ENCODE data around the gene TMEM108.

Gene TMEM108

DNA sequence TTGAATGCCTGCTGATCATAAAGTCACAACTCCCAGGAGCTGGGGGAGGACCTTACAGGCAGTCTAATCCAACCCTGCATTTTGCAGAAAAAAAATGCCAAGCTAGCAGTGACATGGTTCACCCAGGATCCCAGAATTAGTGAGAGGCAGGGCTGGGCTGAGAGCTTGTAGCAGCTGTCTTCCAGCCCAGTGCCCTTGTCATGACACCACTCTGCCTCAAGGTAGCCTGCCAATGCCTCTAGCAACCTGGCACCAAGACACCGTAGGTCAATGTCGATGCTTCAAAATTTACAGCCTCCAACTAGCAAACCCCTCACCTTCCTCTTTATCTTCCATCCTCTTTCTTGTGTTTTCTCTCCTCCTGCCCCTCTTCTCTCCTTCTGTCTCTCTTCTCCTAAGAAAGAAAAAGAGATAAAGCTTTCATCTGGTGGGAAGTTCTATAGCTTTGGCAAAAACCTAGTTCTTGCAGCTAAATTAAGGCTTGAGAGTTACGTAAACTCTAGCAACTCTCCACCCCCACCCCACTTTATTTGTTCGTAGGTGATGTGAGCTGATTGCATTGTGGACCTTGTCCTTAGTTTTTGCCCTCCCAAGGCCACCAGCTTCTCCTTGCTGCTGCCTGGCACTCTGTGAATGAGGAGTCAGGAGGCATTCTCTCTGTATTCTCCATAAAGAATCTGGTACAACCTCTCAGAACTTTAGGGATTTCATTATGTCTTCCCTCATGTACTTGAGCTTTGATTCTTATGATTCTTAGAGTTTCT, 343.3 kb downstream of the TMEM108 start:
- H3K27me3 Mint-ChIP-seq, result no peaks in the 10 kb centered on the region
- no peaks in the 10 kb centered on the region for H3K9me3 Mint-ChIP-seq (ENCODE audit: low read depth)
- H3K4me3 Mint-ChIP-seq, result no peak overlapping the region
- H3K36me3 Mint-ChIP-seq, result peaks cover 2% of the 10 kb centered on the region
- no peaks in the 10 kb centered on the region for H3K4me1 Mint-ChIP-seq (ENCODE audit: low read depth)
- H3K27ac Mint-ChIP-seq, result no peak overlapping the region

GRCh38 chr3:133383175-133383574, 345.0 kb downstream of the TMEM108 start:
- peaks cover 2% of the 10 kb centered on the region for H3K36me3 Mint-ChIP-seq
- H3K9me3 Mint-ChIP-seq (ENCODE audit: low read depth), result no peaks in the 10 kb centered on the region
- H3K27ac Mint-ChIP-seq, result no peak overlapping the region
- no peaks in the 10 kb centered on the region for H3K4me1 Mint-ChIP-seq (ENCODE audit: low read depth)
- H3K4me3 Mint-ChIP-seq, result no peak overlapping the region
- no peaks in the 10 kb centered on the region for H3K27me3 Mint-ChIP-seq

DNA sequence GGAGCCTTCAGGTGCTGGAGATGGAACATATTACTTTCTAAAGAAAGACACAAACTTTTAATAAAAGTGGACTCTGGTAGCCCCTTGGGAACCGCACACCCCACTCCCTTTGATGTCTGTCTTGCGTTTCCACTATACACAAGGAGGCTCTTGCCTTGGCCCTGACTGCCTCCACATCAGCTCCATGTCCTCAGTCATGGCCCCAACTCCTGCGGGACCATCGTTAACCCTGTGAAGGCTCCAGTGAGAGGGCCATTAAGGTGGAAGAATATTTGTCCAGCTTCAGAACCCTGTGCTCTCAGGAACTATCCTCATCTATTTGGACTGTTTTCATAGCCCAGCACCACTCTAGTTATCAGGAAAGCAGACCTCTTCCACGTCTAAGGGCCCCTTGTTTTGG, 345.6 kb downstream of the TMEM108 start:
- Mint-ChIP-seq H3K4me3 (no peak overlapping the region), H3K4me1 (ENCODE audit: low read depth) (no peaks in the 10 kb centered on the region), H3K27me3 (no peaks in the 10 kb centered on the region), H3K9me3 (ENCODE audit: low read depth) (no peaks in the 10 kb centered on the region), H3K27ac (no peak overlapping the region), H3K36me3 (peaks cover 2% of the 10 kb centered on the region)

GRCh38 chr3:133384331-133385027, 346.3 kb downstream of the TMEM108 start:
- H3K27me3 Mint-ChIP-seq, result no peaks in the 10 kb centered on the region
- no peaks in the 10 kb centered on the region for H3K36me3 Mint-ChIP-seq
- no peaks in the 10 kb centered on the region for H3K9me3 Mint-ChIP-seq (ENCODE audit: low read depth)

DNA sequence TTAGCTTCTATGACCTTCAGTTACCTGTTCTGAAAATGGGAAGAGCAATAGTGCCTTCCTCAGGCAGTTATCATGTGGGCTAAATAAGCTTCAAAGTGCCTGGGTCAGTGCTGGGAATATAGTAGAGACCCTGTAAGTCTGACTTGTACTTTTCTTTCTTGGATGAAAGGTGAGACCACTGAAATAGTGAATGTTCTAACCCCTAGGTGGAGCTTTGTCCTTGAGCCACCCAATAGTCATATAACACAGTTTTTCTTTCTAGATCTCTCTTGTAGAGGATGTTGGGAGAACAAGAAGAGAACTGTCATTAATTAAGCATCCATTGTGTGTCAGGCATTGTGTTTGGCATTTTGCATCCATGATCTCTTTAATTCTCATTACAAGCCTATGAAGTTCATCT, 348.7 kb downstream of the TMEM108 start:
- H3K27ac Mint-ChIP-seq, result no peak overlapping the region
- no peak overlapping the region for H3K4me3 Mint-ChIP-seq
- no peaks in the 10 kb centered on the region for H3K36me3 Mint-ChIP-seq
- H3K9me3 Mint-ChIP-seq (ENCODE audit: low read depth), result no peaks in the 10 kb centered on the region
- H3K4me1 Mint-ChIP-seq (ENCODE audit: low read depth), result no peaks in the 10 kb centered on the region
- H3K27me3 Mint-ChIP-seq, result no peaks in the 10 kb centered on the region

More at GRCh38 chr3:133384331-133385027, 346.3 kb downstream of the TMEM108 start:
- Mint-ChIP-seq H3K4me3 (no peak overlapping the region), H3K4me1 (ENCODE audit: low read depth) (no peaks in the 10 kb centered on the region), H3K27ac (no peak overlapping the region)

GRCh38 chr3:133387341-133387740, 349.1 kb downstream of the TMEM108 start:
- no peak overlapping the region for H3K4me3 Mint-ChIP-seq
- no peak overlapping the region for H3K27ac Mint-ChIP-seq
- no peaks in the 10 kb centered on the region for H3K36me3 Mint-ChIP-seq
- H3K27me3 Mint-ChIP-seq, result no peaks in the 10 kb centered on the region
- H3K9me3 Mint-ChIP-seq (ENCODE audit: low read depth), result no peaks in the 10 kb centered on the region
- no peaks in the 10 kb centered on the region for H3K4me1 Mint-ChIP-seq (ENCODE audit: low read depth)

GRCh38 chr3:133388696-133389395, 350.7 kb downstream of the TMEM108 start:
- Mint-ChIP-seq H3K36me3 (no peaks in the 10 kb centered on the region), H3K4me3 (no peak overlapping the region), H3K4me1 (ENCODE audit: low read depth) (peaks cover 2% of the 10 kb centered on the region), H3K27ac (no peak overlapping the region), H3K27me3 (no peaks in the 10 kb centered on the region), H3K9me3 (ENCODE audit: low read depth) (no peaks in the 10 kb centered on the region)

DNA sequence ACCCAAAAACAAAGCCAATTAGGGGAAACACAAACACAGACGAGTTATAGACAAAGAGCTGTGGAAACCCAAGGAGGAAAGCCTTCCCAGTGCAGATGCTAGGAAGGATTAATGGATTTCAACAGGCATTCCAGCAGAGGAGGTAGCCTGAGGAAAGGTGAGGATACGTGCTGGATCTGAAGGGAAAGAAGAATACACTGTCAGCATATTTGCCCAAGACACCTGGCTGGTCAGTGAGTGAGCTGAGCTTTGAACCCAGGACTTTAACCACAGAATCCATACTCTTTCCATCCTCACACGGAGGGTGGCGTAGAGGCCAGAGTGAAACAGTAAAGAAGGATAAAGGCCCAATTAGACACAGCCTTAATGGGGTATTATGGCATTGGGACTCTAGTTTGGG, 352.5 kb downstream of the TMEM108 start:
- H3K4me3 Mint-ChIP-seq, result no peak overlapping the region
- H3K4me1 Mint-ChIP-seq (ENCODE audit: low read depth), result peaks cover 5% of the 10 kb centered on the region
- H3K36me3 Mint-ChIP-seq, result no peaks in the 10 kb centered on the region
- H3K27ac Mint-ChIP-seq, result no peak overlapping the region
- H3K9me3 Mint-ChIP-seq (ENCODE audit: low read depth), result no peaks in the 10 kb centered on the region
- no peaks in the 10 kb centered on the region for H3K27me3 Mint-ChIP-seq

DNA sequence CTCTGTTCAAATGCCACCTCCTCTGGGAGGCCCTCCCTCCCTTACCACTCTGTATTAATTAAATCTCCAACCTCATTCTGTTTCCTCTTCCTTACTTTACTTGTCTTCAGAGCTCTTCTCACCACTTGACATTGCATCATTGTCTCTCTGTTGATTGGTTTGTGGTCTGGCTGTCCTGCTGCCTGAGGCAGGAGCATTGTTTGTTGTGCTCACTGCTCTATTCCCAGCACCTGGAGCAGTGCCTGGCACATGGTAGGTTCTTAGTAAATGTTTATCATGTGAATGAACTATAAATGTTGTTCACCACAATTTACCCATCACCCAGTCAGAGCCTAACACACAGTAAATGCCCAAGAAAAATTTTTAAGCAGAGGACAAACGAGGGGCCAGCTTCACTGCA, 355.0 kb downstream of the TMEM108 start:
- Mint-ChIP-seq H3K4me1 (ENCODE audit: low read depth) (peaks cover 6% of the 10 kb centered on the region), H3K36me3 (no peaks in the 10 kb centered on the region), H3K4me3 (no peak overlapping the region), H3K9me3 (ENCODE audit: low read depth) (no peaks in the 10 kb centered on the region), H3K27ac (no peak overlapping the region), H3K27me3 (no peaks in the 10 kb centered on the region)

GRCh38 chr3:133393691-133394474, 355.7 kb downstream of the TMEM108 start:
- no peak overlapping the region for H3K27ac Mint-ChIP-seq
- H3K36me3 Mint-ChIP-seq, result no peaks in the 10 kb centered on the region
- peaks cover 6% of the 10 kb centered on the region for H3K4me1 Mint-ChIP-seq (ENCODE audit: low read depth)
- H3K4me3 Mint-ChIP-seq, result no peak overlapping the region
- no peaks in the 10 kb centered on the region for H3K9me3 Mint-ChIP-seq (ENCODE audit: low read depth)
- H3K27me3 Mint-ChIP-seq, result no peaks in the 10 kb centered on the region

GRCh38 chr3:133394561-133395311, 356.5 kb downstream of the TMEM108 start:
- Mint-ChIP-seq H3K27ac (no peak overlapping the region), H3K4me1 (ENCODE audit: low read depth) (peaks cover 6% of the 10 kb centered on the region), H3K4me3 (no peak overlapping the region), H3K36me3 (no peaks in the 10 kb centered on the region), H3K27me3 (no peaks in the 10 kb centered on the region), H3K9me3 (ENCODE audit: low read depth) (no peaks in the 10 kb centered on the region)

DNA sequence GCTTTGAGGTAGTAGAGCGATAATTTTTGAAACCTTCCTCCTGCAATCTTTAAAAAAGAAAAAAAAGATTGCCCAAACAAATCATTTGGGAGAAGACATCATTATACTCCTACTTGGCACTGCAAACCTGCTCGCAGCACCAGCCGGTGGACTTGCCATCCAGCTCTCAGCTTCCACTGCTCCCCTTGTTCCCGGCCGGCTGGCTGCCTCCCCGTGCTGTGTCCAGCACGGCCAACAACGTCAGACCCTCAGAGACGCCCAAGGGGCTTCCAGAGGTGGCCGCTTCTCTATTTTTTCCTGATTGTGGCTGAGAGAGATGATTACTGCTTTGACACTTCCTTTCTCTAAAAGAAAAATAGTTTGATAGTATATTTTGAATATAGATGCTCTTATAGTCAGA, 358.7 kb downstream of the TMEM108 start:
- no peaks in the 10 kb centered on the region for H3K36me3 Mint-ChIP-seq
- no peaks in the 10 kb centered on the region for H3K9me3 Mint-ChIP-seq (ENCODE audit: low read depth)
- no peak overlapping the region for H3K27ac Mint-ChIP-seq
- peaks cover 6% of the 10 kb centered on the region for H3K4me1 Mint-ChIP-seq (ENCODE audit: low read depth)
- H3K4me3 Mint-ChIP-seq, result no peak overlapping the region
- H3K27me3 Mint-ChIP-seq, result no peaks in the 10 kb centered on the region

DNA sequence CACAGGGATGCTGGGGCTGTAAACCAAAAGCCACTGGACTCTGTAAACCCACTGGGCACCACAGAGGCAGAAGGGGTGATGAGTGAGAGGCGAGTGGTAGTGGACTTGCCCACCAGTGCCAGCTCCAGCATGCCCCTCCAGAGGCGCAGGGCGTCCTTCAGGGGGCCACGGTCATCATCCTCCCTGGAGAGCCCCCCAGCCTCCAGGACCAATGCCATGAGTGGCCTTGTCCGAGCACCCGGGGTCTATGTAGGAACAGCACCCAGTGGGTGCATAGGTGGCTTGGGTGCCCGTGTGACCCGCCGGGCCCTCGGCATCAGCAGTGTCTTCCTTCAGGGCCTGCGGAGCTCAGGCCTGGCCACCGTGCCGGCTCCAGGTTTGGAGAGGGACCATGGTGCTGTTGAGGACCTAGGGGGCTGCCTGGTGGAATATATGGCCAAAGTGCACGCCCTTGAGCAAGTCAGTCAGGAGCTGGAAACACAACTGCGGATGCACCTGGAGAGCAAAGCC, 361.9 kb downstream of the TMEM108 start, which contains the start of gene BFSP2:
Gene BFSP2 (plus strand): TSS at position 51 of the 510 bp plus-strand sequence. CDS start 28 bp downstream, at position 79.
- H3K9me3 Mint-ChIP-seq (ENCODE audit: low read depth), result no peaks in the 10 kb centered on the region
- H3K4me3 Mint-ChIP-seq, result no peak within 1 kb of the TSS
- H3K36me3 Mint-ChIP-seq, result no peaks in the 10 kb centered on the region
- no peaks in the 10 kb centered on the region for H3K27me3 Mint-ChIP-seq
- H3K27ac Mint-ChIP-seq, result no peak within 1 kb of the TSS
- peaks cover 3% of the 10 kb centered on the region for H3K4me1 Mint-ChIP-seq (ENCODE audit: low read depth)
